ENCODE results near the gene TRIM25. TPM values are rescaled to one million over a fixed set of nuclear protein-coding genes. Genes with fewer than 3 reads are reported as not detected.

TRIM25 gene
- total RNA-seq, 1 experiment from 2014 or later: 85.6 TPM

DNA sequence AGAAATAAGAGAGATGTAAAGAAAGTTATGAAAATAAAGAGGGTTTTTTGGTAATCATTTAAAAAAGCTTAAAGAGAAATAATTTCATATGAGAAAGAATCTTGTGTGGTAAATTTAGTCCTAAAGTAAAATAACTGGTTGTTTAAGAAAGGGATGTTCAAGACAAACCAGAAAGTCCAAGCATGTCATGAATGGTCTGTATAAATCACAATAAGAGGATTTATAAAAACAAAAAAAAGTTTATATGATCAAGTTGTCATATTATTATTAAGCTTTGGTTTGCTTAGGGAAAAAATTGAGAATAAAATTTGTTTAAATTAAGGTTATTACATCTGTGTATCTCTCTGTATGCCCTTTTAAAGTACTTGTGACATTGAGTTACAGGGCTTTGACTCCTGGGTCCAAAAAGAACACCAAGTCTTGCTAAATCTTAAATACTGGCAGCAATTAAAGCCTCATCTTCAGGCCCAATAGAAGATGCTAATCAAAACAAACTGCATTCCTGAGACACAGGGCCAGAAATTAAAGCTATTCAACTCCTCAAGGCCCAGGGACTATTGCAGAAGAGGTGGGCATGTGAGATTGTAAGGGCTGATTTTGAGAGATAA, 15.6 kb upstream of the TRIM25 start:
- peaks cover 7% of the 10 kb centered on the region for H3K9me3 Mint-ChIP-seq (ENCODE audit: unreplicated experiment)
- TF ChIP-seq, protein P1, sequence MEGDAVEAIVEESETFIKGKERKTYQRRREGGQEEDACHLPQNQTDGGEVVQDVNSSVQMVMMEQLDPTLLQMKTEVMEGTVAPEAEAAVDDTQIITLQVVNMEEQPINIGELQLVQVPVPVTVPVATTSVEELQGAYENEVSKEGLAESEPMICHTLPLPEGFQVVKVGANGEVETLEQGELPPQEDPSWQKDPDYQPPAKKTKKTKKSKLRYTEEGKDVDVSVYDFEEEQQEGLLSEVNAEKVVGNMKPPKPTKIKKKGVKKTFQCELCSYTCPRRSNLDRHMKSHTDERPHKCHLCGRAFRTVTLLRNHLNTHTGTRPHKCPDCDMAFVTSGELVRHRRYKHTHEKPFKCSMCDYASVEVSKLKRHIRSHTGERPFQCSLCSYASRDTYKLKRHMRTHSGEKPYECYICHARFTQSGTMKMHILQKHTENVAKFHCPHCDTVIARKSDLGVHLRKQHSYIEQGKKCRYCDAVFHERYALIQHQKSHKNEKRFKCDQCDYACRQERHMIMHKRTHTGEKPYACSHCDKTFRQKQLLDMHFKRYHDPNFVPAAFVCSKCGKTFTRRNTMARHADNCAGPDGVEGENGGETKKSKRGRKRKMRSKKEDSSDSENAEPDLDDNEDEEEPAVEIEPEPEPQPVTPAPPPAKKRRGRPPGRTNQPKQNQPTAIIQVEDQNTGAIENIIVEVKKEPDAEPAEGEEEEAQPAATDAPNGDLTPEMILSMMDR (IDR thresholded peaks at IDR 0.05; ENCODE audit: insufficient read depth in 1 of 2, low read depth in 1 of 2, low read length in 1 of 2, severe bottlenecking in 1 of 2, unreplicated experiment in 1 of 2): no peak
- H3K27me3 Mint-ChIP-seq (ENCODE audit: insufficient read depth, unreplicated experiment): no peaks in the 10 kb centered on the region
- CTCF ChIA-PET: interaction anchor here (0.6 kb wide), 1 partner anchor 888 kb away, joined by 3 read pairs; no protein-coding TSS in a partner anchor
- DNase-seq: no peak
- POLR2A ChIA-PET: no interaction called here
- H3K36me3 Mint-ChIP-seq (ENCODE audit: insufficient read depth, unreplicated experiment): peaks cover 13% of the 10 kb centered on the region
- H3K4me3 Mint-ChIP-seq (ENCODE audit: unreplicated experiment): no peak overlapping the region
- BruUV-seq (replicated peaks): no TSS peak
- H3K4me1 Mint-ChIP-seq (ENCODE audit: low read depth, unreplicated experiment): peaks cover 7% of the 10 kb centered on the region
- no peaks in the 10 kb centered on the region for H3K36me3 ChIP-seq (ENCODE audit: control insufficient read depth, insufficient read depth, low read length)
- H3K4me1 ChIP-seq: peaks cover 15% of the 10 kb centered on the region; the same call in 1 of the 2 replicates
- no peak overlapping the region for H3K4me3 ChIP-seq (ENCODE audit: low read depth, low read length)
- peaks cover 30% of the 10 kb centered on the region for H3K9me3 ChIP-seq
- no peak overlapping the region for H3K27ac Mint-ChIP-seq (ENCODE audit: unreplicated experiment)
- no peaks in the 10 kb centered on the region for H3K27me3 ChIP-seq (replicated peaks; ENCODE audit: control insufficient read depth, insufficient read depth, low read length)
- intact Hi-C loops (cut with micrococcal nuclease; ENCODE audit: unreplicated experiment): no loop called here

DNA sequence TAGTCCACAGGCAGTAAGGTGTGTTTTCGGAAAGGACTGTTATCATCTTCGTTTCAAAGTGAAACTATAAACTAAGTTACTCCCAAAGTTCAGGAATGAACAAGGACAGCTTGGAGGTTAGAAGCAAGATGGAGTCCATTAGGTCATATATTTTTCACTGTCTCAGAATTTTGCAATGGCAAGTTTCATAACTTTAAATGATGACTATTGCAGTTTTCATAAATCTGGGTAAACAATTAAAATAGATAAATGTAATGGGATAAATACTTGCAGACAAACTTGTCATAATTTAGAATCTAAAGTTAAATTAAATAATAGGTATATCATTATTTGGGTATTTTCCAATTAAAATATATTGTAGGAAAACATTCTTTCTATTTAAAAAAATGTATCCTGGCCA, 14.7 kb upstream of the TRIM25 start:
- Mint-ChIP-seq H3K4me1 (ENCODE audit: low read depth, unreplicated experiment) (peaks cover 7% of the 10 kb centered on the region), H3K9me3 (ENCODE audit: unreplicated experiment) (peaks cover 7% of the 10 kb centered on the region), H3K27ac (ENCODE audit: unreplicated experiment) (no peak overlapping the region), H3K36me3 (ENCODE audit: insufficient read depth, unreplicated experiment) (peaks cover 6% of the 10 kb centered on the region), H3K27me3 (ENCODE audit: insufficient read depth, unreplicated experiment) (no peaks in the 10 kb centered on the region), H3K4me3 (ENCODE audit: unreplicated experiment) (no peak overlapping the region)
- ChIA-PET CTCF (interaction anchor here (0.6 kb wide), 1 partner anchor 889 kb away, joined by 3 read pairs; no protein-coding TSS in a partner anchor), POLR2A (no interaction called here)
- Histone ChIP-seq H3K9me3 (peaks cover 30% of the 10 kb centered on the region), H3K4me1 (peaks cover 15% of the 10 kb centered on the region; the same call in 1 of the 2 replicates), H3K27me3 (replicated peaks; ENCODE audit: control insufficient read depth, insufficient read depth, low read length) (no peaks in the 10 kb centered on the region), H3K36me3 (ENCODE audit: control insufficient read depth, insufficient read depth, low read length) (no peaks in the 10 kb centered on the region), H3K4me3 (ENCODE audit: low read depth, low read length) (no peak overlapping the region)
- BruUV-seq (replicated peaks): no TSS peak
- TF ChIP-seq, protein P1 (IDR thresholded peaks at IDR 0.05; ENCODE audit: insufficient read depth in 1 of 2, low read depth in 1 of 2, low read length in 1 of 2, severe bottlenecking in 1 of 2, unreplicated experiment in 1 of 2): no peak
- no peak for DNase-seq
- intact Hi-C loops (cut with micrococcal nuclease; ENCODE audit: unreplicated experiment): no loop called here

DNA sequence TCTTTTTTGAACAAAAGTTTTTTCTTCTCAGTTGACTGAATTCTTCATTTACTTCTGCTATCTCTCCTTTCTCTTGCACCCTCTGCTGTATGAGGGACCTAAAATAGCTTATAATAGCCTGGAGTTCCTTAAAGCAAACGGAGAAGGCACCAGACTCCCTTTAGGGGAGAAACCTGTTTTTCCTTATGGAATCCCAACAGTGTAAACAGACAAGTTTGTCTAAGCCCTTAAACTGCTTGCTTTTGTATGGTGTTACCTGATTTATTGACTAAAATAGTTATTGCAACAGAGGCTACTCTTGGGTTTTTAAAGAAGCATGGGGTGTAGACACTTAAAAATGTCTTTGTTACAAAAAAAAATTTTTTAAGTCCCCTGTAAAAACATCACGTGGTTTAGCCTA, 12.9 kb upstream of the TRIM25 start:
- no peaks in the 10 kb centered on the region for H3K27me3 ChIP-seq (replicated peaks; ENCODE audit: control insufficient read depth, insufficient read depth, low read length)
- Mint-ChIP-seq H3K9me3 (ENCODE audit: unreplicated experiment) (peaks cover 7% of the 10 kb centered on the region), H3K27me3 (ENCODE audit: insufficient read depth, unreplicated experiment) (no peaks in the 10 kb centered on the region), H3K4me3 (ENCODE audit: unreplicated experiment) (no peak overlapping the region), H3K36me3 (ENCODE audit: insufficient read depth, unreplicated experiment) (no peaks in the 10 kb centered on the region), H3K27ac (ENCODE audit: unreplicated experiment) (no peak overlapping the region), H3K4me1 (ENCODE audit: low read depth, unreplicated experiment) (peaks cover 7% of the 10 kb centered on the region)
- ChIA-PET CTCF (interaction anchor here (0.8 kb wide), 1 partner anchor 13 kb away, joined by 5 read pairs; the partner anchor contains the start of gene TRIM25), POLR2A (interaction anchor here (0.6 to 1.2 kb wide), 2 partner anchors 13 to 1689 kb away, joined by 6 read pairs; partner anchors contain the start of gene TRIM25)
- H3K4me3 ChIP-seq (ENCODE audit: low read depth, low read length): no peak overlapping the region
- TF ChIP-seq, protein P1 (IDR thresholded peaks at IDR 0.05; ENCODE audit: insufficient read depth in 1 of 2, low read depth in 1 of 2, low read length in 1 of 2, severe bottlenecking in 1 of 2, unreplicated experiment in 1 of 2): no peak
- no peaks in the 10 kb centered on the region for H3K36me3 ChIP-seq (ENCODE audit: control insufficient read depth, insufficient read depth, low read length)
- BruUV-seq (replicated peaks): no TSS peak
- intact Hi-C loops (cut with micrococcal nuclease; ENCODE audit: unreplicated experiment): no loop called here
- peaks cover 30% of the 10 kb centered on the region for H3K9me3 ChIP-seq
- peaks cover 15% of the 10 kb centered on the region; the same call in 1 of the 2 replicates for H3K4me1 ChIP-seq
- peak in 1 of 2 experiments; percentile 54 for DNase-seq
